ENCODE data around the gene VAX1.

Gene VAX1

GRCh38 chr10:117175215-117175900 is 37.3 kb upstream of the VAX1 start:
- no peak for DNase-seq (ENCODE audit: low read depth)
- H3K4me3 ChIP-seq (ENCODE audit: low read depth, low read length): peak overlapping the region; percentile 49
- TF ChIP-seq, protein P1, sequence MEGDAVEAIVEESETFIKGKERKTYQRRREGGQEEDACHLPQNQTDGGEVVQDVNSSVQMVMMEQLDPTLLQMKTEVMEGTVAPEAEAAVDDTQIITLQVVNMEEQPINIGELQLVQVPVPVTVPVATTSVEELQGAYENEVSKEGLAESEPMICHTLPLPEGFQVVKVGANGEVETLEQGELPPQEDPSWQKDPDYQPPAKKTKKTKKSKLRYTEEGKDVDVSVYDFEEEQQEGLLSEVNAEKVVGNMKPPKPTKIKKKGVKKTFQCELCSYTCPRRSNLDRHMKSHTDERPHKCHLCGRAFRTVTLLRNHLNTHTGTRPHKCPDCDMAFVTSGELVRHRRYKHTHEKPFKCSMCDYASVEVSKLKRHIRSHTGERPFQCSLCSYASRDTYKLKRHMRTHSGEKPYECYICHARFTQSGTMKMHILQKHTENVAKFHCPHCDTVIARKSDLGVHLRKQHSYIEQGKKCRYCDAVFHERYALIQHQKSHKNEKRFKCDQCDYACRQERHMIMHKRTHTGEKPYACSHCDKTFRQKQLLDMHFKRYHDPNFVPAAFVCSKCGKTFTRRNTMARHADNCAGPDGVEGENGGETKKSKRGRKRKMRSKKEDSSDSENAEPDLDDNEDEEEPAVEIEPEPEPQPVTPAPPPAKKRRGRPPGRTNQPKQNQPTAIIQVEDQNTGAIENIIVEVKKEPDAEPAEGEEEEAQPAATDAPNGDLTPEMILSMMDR (IDR thresholded peaks at IDR 0.05; ENCODE audit: control insufficient read depth, extremely low read depth, insufficient read depth): no peak

- TF ChIP-seq, protein P1 (IDR thresholded peaks at IDR 0.05; ENCODE audit: control insufficient read depth, extremely low read depth, insufficient read depth): peak; percentile 91
- H3K4me3 ChIP-seq (ENCODE audit: low read depth, low read length): peak overlapping the region; percentile 49
- DNase-seq (ENCODE audit: low read depth): peak; percentile 50
These were observed 36.6 kb upstream of the VAX1 start for GRCh38 chr10:117174439-117175214.

DNA sequence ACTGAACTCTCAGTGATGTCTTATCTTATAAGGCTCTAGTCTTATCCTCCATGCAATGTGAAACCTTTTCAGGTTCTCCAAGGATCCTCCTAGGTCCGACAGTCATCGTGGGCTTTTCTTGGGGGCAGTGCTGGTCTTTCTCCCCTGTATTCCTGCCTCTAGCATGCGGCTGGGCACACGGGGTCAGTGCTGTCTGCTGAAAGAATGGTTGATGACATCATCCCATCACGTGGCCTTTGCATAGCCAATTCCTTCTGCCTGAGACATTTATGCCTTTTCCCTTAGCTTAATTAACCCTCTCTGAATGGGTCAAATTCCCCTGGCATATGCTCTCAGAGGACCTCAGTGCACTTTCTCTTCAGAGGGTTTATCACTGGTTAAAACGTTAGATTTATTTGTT is 32.2 kb upstream of the VAX1 start:
- no peak for DNase-seq (ENCODE audit: low read depth)
- TF ChIP-seq, protein P1 (IDR thresholded peaks at IDR 0.05; ENCODE audit: control insufficient read depth, extremely low read depth, insufficient read depth): no peak
- no peak overlapping the region for H3K4me3 ChIP-seq (ENCODE audit: low read depth, low read length)

DNA sequence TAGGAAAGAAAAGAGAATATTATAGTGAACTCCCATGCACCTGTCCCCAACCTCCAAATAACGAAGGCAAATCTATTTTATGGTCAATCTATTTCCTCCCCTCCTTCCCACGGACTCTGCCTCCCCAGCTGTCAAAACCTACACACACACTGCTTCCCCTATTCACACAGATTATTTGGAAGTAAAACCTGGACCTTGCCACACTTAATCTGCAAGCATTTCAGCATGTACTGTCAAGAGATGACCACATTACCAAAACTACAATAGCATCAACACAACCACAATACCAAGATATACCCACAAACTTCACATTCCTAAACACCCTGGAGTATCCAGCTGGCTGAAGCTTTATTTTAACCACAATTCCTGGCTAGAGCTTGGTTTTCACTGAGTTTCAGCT is 31.4 kb upstream of the VAX1 start:
- H3K4me3 ChIP-seq (ENCODE audit: low read depth, low read length): no peak overlapping the region
- DNase-seq (ENCODE audit: low read depth): no peak
- TF ChIP-seq, protein P1 (IDR thresholded peaks at IDR 0.05; ENCODE audit: control insufficient read depth, extremely low read depth, insufficient read depth): no peak

DNA sequence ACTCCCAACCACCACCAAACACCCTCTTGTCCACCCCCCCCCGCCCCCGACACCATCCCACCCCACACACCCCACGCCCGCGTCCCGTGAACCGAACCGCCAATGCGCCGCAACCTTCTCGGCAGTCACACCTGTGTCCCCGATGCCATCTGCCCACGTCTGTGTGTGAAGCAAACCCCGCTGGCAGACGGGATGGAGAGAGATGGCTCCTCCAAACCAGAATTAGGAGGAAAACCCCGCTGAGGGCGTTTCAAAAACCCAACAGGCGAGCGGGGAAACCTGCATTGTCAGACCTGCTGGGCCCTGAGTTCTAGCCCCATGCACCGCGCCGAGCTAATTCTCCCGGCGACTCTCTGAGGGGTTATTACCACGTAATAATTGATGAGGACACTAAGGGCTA is 30.7 kb upstream of the VAX1 start:
- no peak overlapping the region for H3K4me3 ChIP-seq (ENCODE audit: low read depth, low read length)
- TF ChIP-seq, protein P1 (IDR thresholded peaks at IDR 0.05; ENCODE audit: control insufficient read depth, extremely low read depth, insufficient read depth): no peak
- DNase-seq (ENCODE audit: low read depth): no peak

DNA sequence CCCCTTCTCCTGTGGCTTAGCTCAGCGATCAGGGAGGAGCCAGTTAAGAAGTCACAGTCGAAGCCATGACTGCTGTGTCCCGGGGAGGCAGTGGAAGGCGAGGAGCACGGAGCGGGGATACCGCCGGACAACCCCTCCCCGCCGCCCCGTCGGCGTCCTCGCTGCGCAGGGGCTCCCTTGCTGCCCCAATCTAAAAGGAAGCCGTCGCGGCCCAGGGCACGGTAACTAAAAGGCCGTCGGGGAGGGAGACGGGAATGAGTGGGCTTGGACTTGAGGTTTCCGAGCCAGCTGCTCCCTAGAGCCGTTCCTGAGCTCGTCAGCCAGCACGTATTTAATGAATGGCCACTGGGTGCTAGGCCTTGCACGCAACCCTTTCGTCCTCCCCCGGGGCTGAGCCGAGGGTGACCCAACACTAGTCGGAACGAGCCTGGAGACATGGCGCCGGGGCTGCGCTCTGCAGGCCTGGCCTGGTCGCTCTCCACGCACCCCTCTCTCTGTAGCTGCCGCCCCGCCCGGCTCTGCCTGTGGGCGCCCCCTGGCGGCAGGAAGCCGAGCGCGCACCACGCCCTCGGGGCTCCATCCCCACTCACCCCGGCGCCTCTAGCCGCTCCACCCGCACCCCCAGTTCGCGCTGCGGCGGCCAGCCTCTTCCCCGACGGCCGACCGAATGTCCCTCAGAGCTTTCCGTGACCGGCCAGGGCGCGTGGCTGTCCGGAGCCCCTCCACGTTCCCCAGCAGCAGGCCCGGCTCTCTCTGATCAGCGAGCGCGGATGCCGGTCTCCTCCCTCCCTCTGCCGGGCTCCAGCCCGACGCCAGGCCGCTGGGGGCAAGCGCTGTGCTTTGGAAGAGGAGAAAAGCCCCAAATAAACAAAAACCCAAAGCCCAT is 30.0 kb upstream of the VAX1 start:
- TF ChIP-seq, protein P1 (IDR thresholded peaks at IDR 0.05; ENCODE audit: control insufficient read depth, extremely low read depth, insufficient read depth): peak; percentile 83

More for the DNA sequence above, 30.0 kb upstream of the VAX1 start:
- DNase-seq (ENCODE audit: low read depth): no peak
- H3K4me3 ChIP-seq (ENCODE audit: low read depth, low read length): 0 out of 2 replicates have a peak overlapping the region, but pooled peaks have one; percentile 4

All from LNCaP clone FGC (cell line).